GM12878 (cell line): ENCODE data around the gene TGFBR1. TPM values are rescaled to one million over a fixed set of nuclear protein-coding genes. Genes with fewer than 3 reads are reported as not detected.

Experiments
- ATAC-seq: fragments of 200-7000 bp; cut with Tn5 transposase; 3 replicates; pipeline ENCODE4 v1.9.1; 2020; ENCODE audit warnings: mild to moderate bottlenecking, moderate library complexity
- BruUV-seq: library from RNA; stranded (reverse); fragments of 400-500 nt; replicated peaks from 2 replicates; lab custom pipeline; 2021; lab: Mats Ljungman, UMichigan
- CTCF ChIA-PET: fragments of 300-600 bp; sonication (Branson Sonifier 250); formaldehyde crosslinking; extraction: SDS; loops from one replicate; lab custom pipeline; 2021; ENCODE audit warnings: inconsistent platforms; lab: Yijun Ruan, JAX
- POLR2A ChIA-PET: fragments of 350-600 bp; formaldehyde crosslinking; extraction: SDS; loops from one replicate; lab custom pipeline; 2021; ENCODE audit warnings: inconsistent platforms; lab: Charles Lee
- RAD21 ChIA-PET: fragments of 300-600 bp; sonication (Branson Sonifier 250); formaldehyde crosslinking; loops from one replicate; lab custom pipeline; 2023; ENCODE audit warnings: antibody characterized with exemption; ENCODE audit not compliant: unreplicated experiment; lab: Charles Lee
- SMC1A ChIA-PET: fragments of 300-600 bp; sonication (Branson Sonifier 250); formaldehyde crosslinking; loops from one replicate; lab custom pipeline; 2023; ENCODE audit not compliant: unreplicated experiment, uncharacterized antibody; lab: Charles Lee
- DNase-seq: peaks from one replicate; pipeline ENCODE4 v3.0.0-alpha.2; 2011; ENCODE audit warnings: low read depth, low spot score
- FAIRE-seq: peaks from 3 replicates; lab custom pipeline; 2011; peaks lifted over from hg19 to GRCh38; lab: Jason Lieb, UNC
- H2AFZ ChIP-seq: 2 replicates; pipeline ENCODE4 v1.6.0; 2011; ENCODE audit warnings: low read depth, low read length, control low read depth; ENCODE audit not compliant: control insufficient read depth
- H3K27ac ChIP-seq: 2 replicates; pipeline ENCODE4 v1.5.1; 2011; ENCODE audit warnings: control low read depth; ENCODE audit not compliant: control insufficient read depth, insufficient read depth
- H3K27me3 ChIP-seq, 2 experiments: replicated peaks in 1 of 2; 2 replicates each; pipeline versions ENCODE4 v1.6.0 to v1.6.1; 2011; ENCODE audit warnings: low read length in 1 of 2; ENCODE audit not compliant: control insufficient read depth in 2 of 2, insufficient read depth in 2 of 2
- H3K36me3 ChIP-seq, 2 experiments: 2 replicates each; pipeline ENCODE4 v1.5.1; 2011; ENCODE audit warnings: low read length in 1 of 2; ENCODE audit not compliant: control insufficient read depth in 2 of 2, insufficient read depth in 2 of 2
- H3K4me1 ChIP-seq: 2 replicates; pipeline ENCODE4 v1.6.1; 2011; ENCODE audit warnings: mild to moderate bottlenecking, low read length, moderate library complexity, mixed read lengths; ENCODE audit not compliant: control insufficient read depth, insufficient read depth
- H3K4me2 ChIP-seq: 2 replicates; pipeline ENCODE4 v1.6.0; 2011; ENCODE audit warnings: control low read depth; ENCODE audit not compliant: control insufficient read depth, insufficient read depth
- H3K4me3 ChIP-seq: fragments of 200-600 bp; sonication (generic); 2 replicates; pipeline ENCODE4 v1.5.1; 2016
- H3K79me2 ChIP-seq: 2 replicates; pipeline ENCODE4 v1.6.0; 2011; ENCODE audit warnings: low read length; ENCODE audit not compliant: control insufficient read depth, insufficient read depth
- H3K9ac ChIP-seq: 2 replicates; pipeline ENCODE4 v1.8.0; 2011; ENCODE audit warnings: low read length, control low read depth, mixed read lengths; ENCODE audit not compliant: control insufficient read depth, insufficient read depth
- H3K9me3 ChIP-seq: replicated peaks from 3 replicates; pipeline ENCODE4 v1.5.1; 2011; ENCODE audit warnings: mild to moderate bottlenecking, low read length; ENCODE audit not compliant: control insufficient read depth, insufficient read depth
- H4K20me1 ChIP-seq: 2 replicates; pipeline ENCODE4 v1.6.0; 2011; ENCODE audit not compliant: control insufficient read depth, insufficient read depth
- CHD2 ChIP-seq: IDR thresholded peaks from 2 replicates; pipeline ENCODE4 v1.6.1; 2011; ENCODE audit warnings: low read depth, low read length, improper control_type of control experiment, borderline replicate concordance
- FOXM1 ChIP-seq: IDR thresholded peaks from 2 replicates; pipeline ENCODE4 v1.6.1; 2012; ENCODE audit warnings: low read depth, mild to moderate bottlenecking, inconsistent platforms, low read length, moderate library complexity
- IKZF1 ChIP-seq: fragments of 450-650 bp; conservative IDR thresholded peaks from 2 replicates; pipeline ENCODE4 v1.6.1; 2017; ENCODE audit warnings: antibody characterized with exemption, mild to moderate bottlenecking
- NFYA ChIP-seq: IDR thresholded peaks from 2 replicates; pipeline ENCODE4 v1.6.1; 2011; ENCODE audit warnings: low read depth, mild to moderate bottlenecking, low read length, improper control_type of control experiment, borderline replicate concordance
- PAX8 ChIP-seq: fragments of 450-650 bp; IDR thresholded peaks from 2 replicates; pipeline ENCODE4 v1.6.1; 2017; ENCODE audit warnings: mild to moderate bottlenecking, moderate library complexity
- POLR2AphosphoS2 ChIP-seq: IDR thresholded peaks from 2 replicates; pipeline ENCODE4 v1.6.1; 2011; ENCODE audit warnings: low read depth, mild to moderate bottlenecking, low read length, improper control_type of control experiment, moderate library complexity
- POU2F2 ChIP-seq: IDR thresholded peaks from 3 replicates; pipeline ENCODE4 v1.6.1; 2011; ENCODE audit warnings: low read depth, mild to moderate bottlenecking, low read length, borderline replicate concordance
- REST ChIP-seq: IDR thresholded peaks from 2 replicates; pipeline ENCODE4 v1.6.1; 2012; ENCODE audit warnings: mild to moderate bottlenecking, low read depth, low read length
- SKIL ChIP-seq: fragments of 450-650 bp; IDR thresholded peaks from 2 replicates; pipeline ENCODE4 v1.6.1; 2017; ENCODE audit warnings: mild to moderate bottlenecking, low read depth, inconsistent platforms; ENCODE audit not compliant: poor library complexity, severe bottlenecking
- SPI1 ChIP-seq: IDR thresholded peaks from 2 replicates; pipeline ENCODE4 v1.6.1; 2011; ENCODE audit warnings: low read depth, mild to moderate bottlenecking, low read length, moderate library complexity, borderline replicate concordance; ENCODE audit not compliant: insufficient read depth
- ZBTB40 ChIP-seq: fragments of 450-650 bp; IDR thresholded peaks from 2 replicates; pipeline ENCODE4 v1.6.1; 2016; ENCODE audit warnings: mild to moderate bottlenecking, moderate library complexity, borderline replicate concordance
- WGBS: methylation state at CpG from one replicate; pipeline ENCODE4 v1.1.6; 2016; ENCODE audit warnings: low lambda C conversion rate; ENCODE audit not compliant: insufficient replicate concordance, insufficient coverage; ENCODE audit errors: missing lambda C conversion rate; 5-methylcytosine and 5-hydroxymethylcytosine counted together
- in situ Hi-C: fragments of 300-500 bp; cut with MboI; formaldehyde crosslinking; loops from 9 replicates; pipeline ENCODE4 v1.14.3; 2018; ENCODE audit warnings: mixed read lengths
- intact Hi-C: fragments of 100-400 bp; cut with micrococcal nuclease; formaldehyde crosslinking; loops from one replicate; pipeline ENCODE4 v1.14.2; 2022; ENCODE audit not compliant: unreplicated experiment
- polyA plus RNA-seq, 11 experiments: library from polyadenylated mRNA; depleted of rRNA in 4 of 11; unstranded in 6 of 11; stranded (reverse) in 5 of 11; fragments of >200 nt; fragmentation: Nextera tagmentation in 4 of 11; fragmentation: Illumina TruSeq in 1 of 11; extraction: Ambion mirVana in 4 of 11; extraction: Trizol in 1 of 11; gene quantifications; 1 replicate in 1 of 11; 2 replicates in 10 of 11; pipeline versions ENCODE4 v1.2.1 to v1.2.3, GENCODE V29; 2011 to 2016; ENCODE audit warnings: inconsistent platforms in 2 of 11, missing spikeins in 2 of 11, low read depth in 1 of 11
- total RNA-seq, 4 experiments: library from RNA; depleted of rRNA in 3 of 4; stranded (reverse); fragments of >200 nt in 3 of 4; fragmentation: Illumina TruSeq in 1 of 4; extraction: Trizol in 1 of 4; gene quantifications; 2 replicates each; pipeline versions ENCODE4 v1.2.1 to v1.2.3, GENCODE V29; 2013 to 2021

The TGFBR1 gene
- total and polyA plus RNA-seq, 10 of the 15 experiments (the other 5 are each of a cell fraction or from before 2014, with no cell fraction given) = 2.9 to 27.2 (median 16.6) TPM

GRCh38 chr9:99187311-99187710, 82.4 kb downstream of the TGFBR1 start (continued):
- TF ChIP-seq FOXM1 (0 out of 2 replicates have a peak, but pooled peaks have one; percentile 29), POU2F2 (no peak), POLR2AphosphoS2 (no peak), SPI1 (peak; percentile 84)

- RAD21 ChIA-PET = interaction anchor here (1.0 to 8.9 kb wide), 5 partner anchors 8 to 44 kb away, joined by 3 to 121 read pairs (median 3); partner anchors contain the start of genes ALG2 and SEC61B
- POLR2A ChIA-PET = interaction anchor here (2.3 to 4.1 kb wide), 2 partner anchors 8 to 33 kb away, joined by 8 to 31 read pairs; partner anchors contain the start of genes ALG2 and SEC61B
- H3K4me3 ChIP-seq = no peak overlapping the region
- no peak overlapping the region for H2AFZ ChIP-seq
- DNase-seq = no peak
- in situ Hi-C loops (loop anchor here (10.0 kb wide), 2 partner anchors 1036 to 1136 kb away; no protein-coding TSS in a partner anchor), intact Hi-C loops (loop anchor here (10.0 kb wide), 4 partner anchors 176 to 1246 kb away; partner anchors contain the start of genes ERP44 and INVS)
- no peak overlapping the region for H3K9ac ChIP-seq
- FAIRE-seq = no peak
- CTCF ChIA-PET = interaction anchor here (0.8 to 9.3 kb wide), 5 partner anchors 8 to 75 kb away, joined by 3 to 131 read pairs (median 96); no protein-coding TSS in a partner anchor
- H3K27ac ChIP-seq = no peak overlapping the region
- no peak overlapping the region for H3K4me2 ChIP-seq
- no peaks in the 10 kb centered on the region for H4K20me1 ChIP-seq
- H3K79me2 ChIP-seq = no peaks in the 10 kb centered on the region
- no peak for ATAC-seq
- H3K4me1 ChIP-seq = peaks cover 28% of the 10 kb centered on the region
- H3K36me3 ChIP-seq = no peaks in the 10 kb centered on the region
- SMC1A ChIA-PET = interaction anchor here (1.6 to 12.4 kb wide), 4 partner anchors 9 to 86 kb away, joined by 3 to 189 read pairs (median 109); partner anchors contain the start of genes ALG2 and SEC61B
- BruUV-seq = no TSS peak
- no peaks in the 10 kb centered on the region for H3K27me3 ChIP-seq
- H3K9me3 ChIP-seq = no peaks in the 10 kb centered on the region
- 53% methylated on average over 2 of the region's 2 CpGs for WGBS
- TF ChIP-seq CHD2 = no peak
- TF ChIP-seq NFYA = no peak
- TF ChIP-seq ZBTB40 = no peak
- no peak for TF ChIP-seq PAX8
- no peak for TF ChIP-seq SKIL
- TF ChIP-seq IKZF1 = no peak
- TF ChIP-seq REST = no peak
Measured at GRCh38 chr9:99189186-99189585, 84.3 kb downstream of the TGFBR1 start.
